KMS-11 (cell line): ENCODE results near the gene CLMN.

ENCODE experiments used
- H2AFZ ChIP-seq: fragments of 200-600 bp; sonication (generic); 2 replicates; pipeline ENCODE4 v1.6.1; 2016; ENCODE audit warnings: antibody characterized with exemption, mixed run types, low read depth
- H3K27ac ChIP-seq: fragments of 200-600 bp; sonication (generic); 2 replicates; pipeline ENCODE4 v1.6.1; 2016; ENCODE audit warnings: mild to moderate bottlenecking, mixed run types
- H3K27me3 ChIP-seq: fragments of 200-600 bp; sonication (generic); 2 replicates; pipeline ENCODE4 v1.6.1; 2017; ENCODE audit warnings: mild to moderate bottlenecking, low read depth, mixed run types, moderate library complexity; ENCODE audit not compliant: insufficient read depth
- H3K36me3 ChIP-seq: fragments of 200-600 bp; sonication (generic); 2 replicates; pipeline ENCODE4 v1.6.1; 2017; ENCODE audit warnings: mild to moderate bottlenecking, mixed run types; ENCODE audit not compliant: insufficient read depth
- H3K4me1 ChIP-seq: fragments of 200-600 bp; sonication (generic); 2 replicates; pipeline ENCODE4 v1.6.1; 2016; ENCODE audit warnings: mild to moderate bottlenecking, low read depth, mixed run types; ENCODE audit not compliant: poor library complexity, severe bottlenecking
- H3K4me2 ChIP-seq: fragments of 200-600 bp; sonication (generic); 2 replicates; pipeline ENCODE4 v1.7.0; 2016; ENCODE audit warnings: mild to moderate bottlenecking, mixed run types
- H3K4me3 ChIP-seq: fragments of 200-600 bp; sonication (generic); IDR thresholded peaks from 2 replicates; pipeline ENCODE4 v1.6.1; 2017; ENCODE audit warnings: low read depth, low read length, mixed read lengths; ENCODE audit not compliant: insufficient read depth
- H3K79me2 ChIP-seq: fragments of 200-600 bp; sonication (generic); 2 replicates; pipeline ENCODE4 v1.6.1; 2016; ENCODE audit warnings: low read depth, mixed run types; ENCODE audit not compliant: insufficient read depth
- H3K9ac ChIP-seq: fragments of 200-600 bp; sonication (generic); 2 replicates; pipeline ENCODE4 v1.6.1; 2016; ENCODE audit warnings: mild to moderate bottlenecking, mixed run types
- H4K20me1 ChIP-seq: fragments of 200-600 bp; sonication (generic); 2 replicates; pipeline ENCODE4 v1.6.1; 2016; ENCODE audit warnings: mild to moderate bottlenecking, mixed run types; ENCODE audit not compliant: insufficient read depth
- TF ChIP-seq, protein P1 (sequence below): fragments of 200-600 bp; sonication (generic); conservative IDR thresholded peaks from 2 replicates; pipeline ENCODE4 v1.6.1; 2017; ENCODE audit warnings: low read depth, mild to moderate bottlenecking, antibody characterized with exemption, low read length, moderate library complexity, mixed read lengths

CLMN gene

DNA sequence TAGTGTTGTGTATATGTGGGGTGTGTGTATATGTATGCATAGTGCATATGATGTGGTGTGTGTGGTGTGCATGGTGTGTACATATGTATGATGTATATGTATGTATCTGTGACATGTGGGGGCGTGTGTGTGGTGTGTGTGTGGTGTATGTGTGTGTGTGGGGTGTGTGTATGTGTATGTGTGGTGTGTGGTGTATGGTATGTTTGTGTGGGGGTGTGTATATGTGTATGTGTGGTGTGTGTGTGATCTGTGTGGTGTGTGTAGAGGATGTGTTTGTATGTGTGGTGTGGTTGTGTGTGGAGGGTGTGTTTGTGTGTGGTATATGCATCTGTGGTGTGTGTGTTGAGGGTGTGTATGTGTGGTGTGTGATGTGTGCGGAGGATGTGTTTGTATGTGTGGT is 61.6 kb downstream of the CLMN start:
- no peaks in the 10 kb centered on the region for H3K79me2 ChIP-seq
- no peak overlapping the region for H3K27ac ChIP-seq
- no peaks in the 10 kb centered on the region for H4K20me1 ChIP-seq
- no peak overlapping the region for H2AFZ ChIP-seq
- no peak overlapping the region for H3K4me2 ChIP-seq
- no peak overlapping the region for H3K4me3 ChIP-seq
- H3K9ac ChIP-seq = no peak overlapping the region
- H3K4me1 ChIP-seq = peaks cover 4% of the 10 kb centered on the region
- TF ChIP-seq, protein P1, sequence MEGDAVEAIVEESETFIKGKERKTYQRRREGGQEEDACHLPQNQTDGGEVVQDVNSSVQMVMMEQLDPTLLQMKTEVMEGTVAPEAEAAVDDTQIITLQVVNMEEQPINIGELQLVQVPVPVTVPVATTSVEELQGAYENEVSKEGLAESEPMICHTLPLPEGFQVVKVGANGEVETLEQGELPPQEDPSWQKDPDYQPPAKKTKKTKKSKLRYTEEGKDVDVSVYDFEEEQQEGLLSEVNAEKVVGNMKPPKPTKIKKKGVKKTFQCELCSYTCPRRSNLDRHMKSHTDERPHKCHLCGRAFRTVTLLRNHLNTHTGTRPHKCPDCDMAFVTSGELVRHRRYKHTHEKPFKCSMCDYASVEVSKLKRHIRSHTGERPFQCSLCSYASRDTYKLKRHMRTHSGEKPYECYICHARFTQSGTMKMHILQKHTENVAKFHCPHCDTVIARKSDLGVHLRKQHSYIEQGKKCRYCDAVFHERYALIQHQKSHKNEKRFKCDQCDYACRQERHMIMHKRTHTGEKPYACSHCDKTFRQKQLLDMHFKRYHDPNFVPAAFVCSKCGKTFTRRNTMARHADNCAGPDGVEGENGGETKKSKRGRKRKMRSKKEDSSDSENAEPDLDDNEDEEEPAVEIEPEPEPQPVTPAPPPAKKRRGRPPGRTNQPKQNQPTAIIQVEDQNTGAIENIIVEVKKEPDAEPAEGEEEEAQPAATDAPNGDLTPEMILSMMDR = no peak
- H3K36me3 ChIP-seq = no peaks in the 10 kb centered on the region
- no peaks in the 10 kb centered on the region for H3K27me3 ChIP-seq

DNA sequence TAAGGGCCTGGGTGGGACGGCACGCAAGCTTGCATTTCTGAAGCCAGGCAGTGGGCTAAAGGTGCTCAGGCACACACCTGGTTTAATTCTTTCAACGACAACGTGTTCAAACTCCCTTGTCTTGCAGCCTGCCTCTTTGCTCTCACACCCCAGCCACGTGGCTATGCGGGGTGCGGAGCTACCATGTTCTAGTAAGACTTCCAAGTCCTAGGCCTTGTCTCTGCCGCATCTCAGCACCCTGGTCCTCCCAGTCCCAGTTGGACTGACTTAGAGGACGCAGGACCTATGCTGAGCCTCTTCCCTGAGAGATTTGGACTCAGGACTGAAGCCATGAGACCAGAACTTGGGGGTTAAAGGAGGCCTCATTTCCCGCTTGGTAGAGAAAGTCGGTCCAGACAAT is 62.2 kb downstream of the CLMN start:
- no peaks in the 10 kb centered on the region for H3K27me3 ChIP-seq
- H3K4me2 ChIP-seq = no peak overlapping the region
- no peak overlapping the region for H3K9ac ChIP-seq
- H4K20me1 ChIP-seq = no peaks in the 10 kb centered on the region
- no peak overlapping the region for H2AFZ ChIP-seq
- no peak overlapping the region for H3K27ac ChIP-seq
- H3K4me1 ChIP-seq = peaks cover 4% of the 10 kb centered on the region
- no peaks in the 10 kb centered on the region for H3K79me2 ChIP-seq
- H3K36me3 ChIP-seq = no peaks in the 10 kb centered on the region
- no peak overlapping the region for H3K4me3 ChIP-seq
- TF ChIP-seq, protein P1 = no peak

DNA sequence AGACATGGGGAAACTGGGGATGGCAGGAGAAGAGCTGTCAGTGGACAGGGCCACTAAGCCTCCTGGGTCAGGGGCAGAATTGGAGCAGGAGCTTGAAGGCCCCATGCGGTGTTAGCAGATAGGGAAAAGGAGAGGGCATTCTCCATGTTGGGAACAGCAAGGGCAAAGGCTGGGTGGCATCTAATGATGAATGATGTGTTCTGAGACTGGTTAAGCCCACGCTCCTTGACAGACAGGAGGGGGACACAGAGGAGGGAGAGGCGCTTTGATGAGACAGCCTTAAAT is 63.0 kb downstream of the CLMN start:
- H3K27me3 ChIP-seq = no peaks in the 10 kb centered on the region
- no peak overlapping the region for H2AFZ ChIP-seq
- H3K79me2 ChIP-seq = no peaks in the 10 kb centered on the region
- H3K9ac ChIP-seq = no peak overlapping the region
- TF ChIP-seq, protein P1 = no peak
- H3K27ac ChIP-seq = no peak overlapping the region
- no peak overlapping the region for H3K4me2 ChIP-seq
- H3K4me1 ChIP-seq = peaks cover 4% of the 10 kb centered on the region
- no peak overlapping the region for H3K4me3 ChIP-seq
- no peaks in the 10 kb centered on the region for H3K36me3 ChIP-seq
- no peaks in the 10 kb centered on the region for H4K20me1 ChIP-seq

DNA sequence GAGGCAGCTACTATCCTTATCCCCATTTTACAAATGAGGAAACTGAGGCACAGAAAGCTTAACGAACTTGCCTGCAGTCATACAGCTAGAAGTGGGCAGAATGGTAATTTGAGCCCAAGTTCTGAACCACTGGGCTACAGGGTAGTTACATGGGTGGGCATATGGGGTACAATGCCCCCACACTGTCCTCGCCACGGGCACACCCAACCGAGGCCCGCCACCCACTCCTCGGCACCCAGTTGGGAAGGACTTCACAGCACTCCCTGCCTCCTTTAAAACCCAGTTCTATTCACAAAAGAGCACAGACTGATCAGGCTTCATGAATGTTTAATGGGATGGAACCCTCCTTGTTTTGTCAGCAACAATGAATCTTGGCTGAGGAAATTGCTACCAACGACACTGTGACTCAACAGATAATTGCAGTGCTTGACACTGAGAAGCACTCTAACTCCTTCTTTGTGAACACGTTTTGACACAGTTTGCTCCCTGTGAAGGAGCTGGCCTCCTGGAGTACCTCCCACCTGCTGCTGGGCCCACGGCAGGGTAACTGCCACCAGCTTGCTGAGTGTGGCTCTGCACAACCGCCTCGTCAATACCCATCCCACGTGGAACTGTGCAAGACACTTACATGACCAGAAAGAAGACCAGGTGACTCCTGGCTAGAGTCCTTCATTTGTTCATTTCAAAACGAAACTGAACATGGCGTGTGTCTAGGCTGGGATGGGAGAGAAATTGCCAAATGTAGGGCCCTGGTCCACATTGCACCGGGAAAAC is 63.5 kb downstream of the CLMN start:
- Histone ChIP-seq H3K4me3 (no peak overlapping the region), H3K27me3 (no peaks in the 10 kb centered on the region), H3K36me3 (no peaks in the 10 kb centered on the region), H3K79me2 (no peaks in the 10 kb centered on the region), H3K9ac (no peak overlapping the region), H2AFZ (no peak overlapping the region), H3K4me2 (no peak overlapping the region), H3K27ac (no peak overlapping the region), H4K20me1 (no peaks in the 10 kb centered on the region), H3K4me1 (peaks cover 4% of the 10 kb centered on the region)
- TF ChIP-seq, protein P1 = no peak
